Karpas-422 (cell line): Measurements from ENCODE around the gene HNRNPH1. TPM values are rescaled to one million over a fixed set of nuclear protein-coding genes. Genes with fewer than 3 reads are reported as not detected.
"Not testable (repeated sequence)": the region's sequence is repeated elsewhere in the genome, so short reads cannot be mapped to it uniquely, and the experiment has no call there.

ENCODE experiments used
- DNase-seq: peaks from one replicate; pipeline ENCODE4 v3.0.0-alpha.2; 2015
- H2AFZ ChIP-seq: fragments of 200-600 bp; sonication (generic); 2 replicates; pipeline ENCODE4 v1.6.1; 2014; ENCODE audit warnings: antibody characterized with exemption, low read length, mixed read lengths
- H3K27ac ChIP-seq: fragments of 200-600 bp; sonication (generic); 2 replicates; pipeline ENCODE4 v1.5.1; 2014; ENCODE audit warnings: mild to moderate bottlenecking, low read length, moderate library complexity
- H3K27me3 ChIP-seq: fragments of 200-600 bp; sonication (generic); 2 replicates; pipeline ENCODE4 v1.6.1; 2014; ENCODE audit warnings: low read length, mixed read lengths
- H3K36me3 ChIP-seq: fragments of 200-600 bp; sonication (generic); 2 replicates; pipeline ENCODE4 v1.6.1; 2014; ENCODE audit warnings: low read length, mixed read lengths; ENCODE audit not compliant: insufficient read depth
- H3K4me1 ChIP-seq: fragments of 200-600 bp; sonication (generic); 2 replicates; pipeline ENCODE4 v1.6.1; 2014; ENCODE audit warnings: mild to moderate bottlenecking, low read length, mixed read lengths
- H3K4me2 ChIP-seq: fragments of 200-600 bp; sonication (generic); 2 replicates; pipeline ENCODE4 v1.6.1; 2014; ENCODE audit warnings: low read length, low read depth, mild to moderate bottlenecking; ENCODE audit not compliant: poor library complexity, severe bottlenecking
- H3K4me3 ChIP-seq: fragments of 200-600 bp; sonication (generic); 2 replicates; pipeline ENCODE4 v1.5.1; 2014; ENCODE audit warnings: mild to moderate bottlenecking, antibody characterized with exemption, low read length, mixed read lengths
- H3K79me2 ChIP-seq: fragments of 200-600 bp; sonication (generic); 2 replicates; pipeline ENCODE4 v1.6.1; 2014; ENCODE audit warnings: mild to moderate bottlenecking, low read length, mixed read lengths
- H3K9ac ChIP-seq: fragments of 200-600 bp; sonication (generic); 2 replicates; pipeline ENCODE4 v1.6.0; 2014; ENCODE audit warnings: low read length
- H3K9me2 ChIP-seq: fragments of 200-600 bp; sonication (generic), shearing (Covaris generic); replicated peaks from 2 replicates; pipeline ENCODE4 v1.6.0; 2014; ENCODE audit warnings: mild to moderate bottlenecking, low read length, moderate library complexity; ENCODE audit not compliant: insufficient read depth
- H3K9me3 ChIP-seq: fragments of 300-700, 200-600 bp; sonication (generic); 2 replicates; pipeline ENCODE4 v1.6.1; 2014; ENCODE audit warnings: low read length, mixed read lengths
- H4K20me1 ChIP-seq: fragments of 200-600 bp; sonication (generic); 2 replicates; pipeline ENCODE4 v1.6.1; 2014; ENCODE audit warnings: mild to moderate bottlenecking, antibody characterized with exemption, low read length, low read depth; ENCODE audit not compliant: insufficient read depth
- total RNA-seq: library from RNA; depleted of rRNA; stranded (reverse); fragments of >200 nt; shearing (Covaris generic); gene quantifications from 2 replicates; pipeline ENCODE4 v1.2.3, GENCODE V29; 2014; ENCODE audit warnings: low replicate concordance

Gene HNRNPH1
- total RNA-seq, 1 experiment from 2014 or later: 484 TPM

- H3K9me3 ChIP-seq, H3K36me3 ChIP-seq, H3K9me2 ChIP-seq, H4K20me1 ChIP-seq, H2AFZ ChIP-seq, H3K27ac ChIP-seq, H3K4me3 ChIP-seq, H3K27me3 ChIP-seq, H3K79me2 ChIP-seq, H3K9ac ChIP-seq, H3K4me2 ChIP-seq, DNase-seq, H3K4me1 ChIP-seq: not testable (repeated sequence)
These were observed 10.3 kb upstream of the HNRNPH1 start for GRCh38 chr5:179633501-179634369.

GRCh38 chr5:179624841-179625271, 1.4 kb upstream of the HNRNPH1 start:
- Histone ChIP-seq H2AFZ (no peak overlapping the region), H3K4me3 (peak overlapping the region; percentile 72), H3K27ac (no peak overlapping the region), H3K9me3 (no peaks in the 10 kb centered on the region), H3K9me2 (no peaks in the 10 kb centered on the region), H3K9ac (peak overlapping the region; percentile 89), H4K20me1 (peaks cover 32% of the 10 kb centered on the region), H3K4me2 (peak overlapping the region; percentile 82), H3K36me3 (peaks cover 32% of the 10 kb centered on the region), H3K27me3 (no peaks in the 10 kb centered on the region), H3K79me2 (peaks cover 34% of the 10 kb centered on the region), H3K4me1 (peaks cover 36% of the 10 kb centered on the region)
- DNase-seq: peak; percentile 39

- H3K9ac ChIP-seq: peak overlapping the region; percentile 89
- H2AFZ ChIP-seq: peak overlapping the region; percentile 68
- peaks cover 40% of the 10 kb centered on the region for H4K20me1 ChIP-seq
- peak; percentile 42 for DNase-seq
- H3K4me2 ChIP-seq: peak overlapping the region; percentile 82
- no peaks in the 10 kb centered on the region for H3K27me3 ChIP-seq
- H3K4me3 ChIP-seq: peak overlapping the region; percentile 72
- H3K4me1 ChIP-seq: peaks cover 42% of the 10 kb centered on the region
- peaks cover 39% of the 10 kb centered on the region for H3K36me3 ChIP-seq
- peaks cover 42% of the 10 kb centered on the region for H3K79me2 ChIP-seq
- peak overlapping the region; percentile 77 for H3K27ac ChIP-seq
- H3K9me3 ChIP-seq: no peaks in the 10 kb centered on the region
- no peaks in the 10 kb centered on the region for H3K9me2 ChIP-seq
These were observed 653 bp upstream of the HNRNPH1 start for GRCh38 chr5:179623906-179624741.

GRCh38 chr5:179621551-179622214, 1.8 kb downstream of the HNRNPH1 start:
- Histone ChIP-seq H3K4me1 (peaks cover 46% of the 10 kb centered on the region), H3K9me3 (no peaks in the 10 kb centered on the region), H3K9ac (peak overlapping the region; percentile 73), H3K36me3 (peaks cover 63% of the 10 kb centered on the region), H3K9me2 (no peaks in the 10 kb centered on the region), H3K27me3 (no peaks in the 10 kb centered on the region), H2AFZ (no peak overlapping the region), H3K27ac (peak overlapping the region; percentile 26), H4K20me1 (peaks cover 64% of the 10 kb centered on the region), H3K79me2 (peaks cover 61% of the 10 kb centered on the region), H3K4me3 (peak overlapping the region; percentile 99), H3K4me2 (peak overlapping the region; percentile 88)
- peak; percentile 42 for DNase-seq

- H3K4me3 ChIP-seq: peak overlapping the region; percentile 99
- peaks cover 67% of the 10 kb centered on the region for H4K20me1 ChIP-seq
- peak; percentile 39 for DNase-seq
- peaks cover 72% of the 10 kb centered on the region for H3K36me3 ChIP-seq
- H2AFZ ChIP-seq: no peak overlapping the region
- H3K9me3 ChIP-seq: no peaks in the 10 kb centered on the region
- H3K79me2 ChIP-seq: peaks cover 61% of the 10 kb centered on the region
- H3K27ac ChIP-seq: peak overlapping the region; percentile 26; the same call in 1 of the 2 replicates
- H3K4me2 ChIP-seq: peak overlapping the region; percentile 88
- H3K9me2 ChIP-seq: no peaks in the 10 kb centered on the region
- no peak overlapping the region; the same call in 1 of the 2 replicates for H3K9ac ChIP-seq
- no peaks in the 10 kb centered on the region for H3K27me3 ChIP-seq
- H3K4me1 ChIP-seq: peaks cover 46% of the 10 kb centered on the region
These were observed 2.6 kb downstream of the HNRNPH1 start for GRCh38 chr5:179620703-179621350.

- H3K36me3 ChIP-seq: peaks cover 77% of the 10 kb centered on the region
- no peaks in the 10 kb centered on the region for H3K27me3 ChIP-seq
- no peaks in the 10 kb centered on the region for H3K9me2 ChIP-seq
- H3K4me3 ChIP-seq: peak overlapping the region; percentile 99; the same call in 1 of the 2 replicates
- peak overlapping the region; percentile 88 for H3K4me2 ChIP-seq
- 0 out of 2 replicates have a peak overlapping the region, but pooled peaks have one; percentile 7 for H3K9ac ChIP-seq
- no peaks in the 10 kb centered on the region for H3K9me3 ChIP-seq
- peaks cover 65% of the 10 kb centered on the region for H3K79me2 ChIP-seq
- peaks cover 46% of the 10 kb centered on the region for H3K4me1 ChIP-seq
- no peak overlapping the region for H3K27ac ChIP-seq
- DNase-seq: peak; percentile 41
- H4K20me1 ChIP-seq: peaks cover 72% of the 10 kb centered on the region
- H2AFZ ChIP-seq: no peak overlapping the region
These were observed 3.2 kb downstream of the HNRNPH1 start for GRCh38 chr5:179620293-179620692.

- no peak overlapping the region for H3K9ac ChIP-seq
- H3K4me3 ChIP-seq: no peak overlapping the region
- no peak overlapping the region for H3K27ac ChIP-seq
- H4K20me1 ChIP-seq: peaks cover 77% of the 10 kb centered on the region
- H3K4me2 ChIP-seq: peak overlapping the region; percentile 88
- no peaks in the 10 kb centered on the region for H3K27me3 ChIP-seq
- H3K79me2 ChIP-seq: peaks cover 70% of the 10 kb centered on the region
- H3K4me1 ChIP-seq: peaks cover 45% of the 10 kb centered on the region
- H3K9me3 ChIP-seq: no peaks in the 10 kb centered on the region
- H3K9me2 ChIP-seq: no peaks in the 10 kb centered on the region
- DNase-seq: no peak
- peaks cover 82% of the 10 kb centered on the region for H3K36me3 ChIP-seq
- no peak overlapping the region for H2AFZ ChIP-seq
These were observed 3.7 kb downstream of the HNRNPH1 start for GRCh38 chr5:179619776-179620175.
